WTC11 (cell line): Measurements from ENCODE around the gene SPINT1.

ENCODE experiments used
- ATF2 ChIP-seq: sonication (generic); formaldehyde crosslinking; IDR thresholded peaks from 2 replicates; pipeline ENCODE4 v1.8.1; 2022; ENCODE audit warnings: low read depth, missing genetic modification reagents, borderline replicate concordance
- JUN ChIP-seq: sonication (generic); formaldehyde crosslinking; IDR thresholded peaks from 2 replicates; pipeline ENCODE4 v1.8.0; 2023; ENCODE audit warnings: mild to moderate bottlenecking, missing genetic modification reagents
- MAX ChIP-seq: sonication (generic); formaldehyde crosslinking; IDR thresholded peaks from 2 replicates; pipeline ENCODE4 v1.8.0; 2022; ENCODE audit warnings: mild to moderate bottlenecking, missing genetic modification reagents
- TCF7 ChIP-seq: sonication (generic); formaldehyde crosslinking; IDR thresholded peaks from 2 replicates; pipeline ENCODE4 v1.8.0; 2022; ENCODE audit warnings: mild to moderate bottlenecking, low read depth, missing genetic modification reagents, moderate library complexity
- TEAD4 ChIP-seq: sonication (generic); formaldehyde crosslinking; IDR thresholded peaks from 2 replicates; pipeline ENCODE4 v1.8.0; 2022; ENCODE audit warnings: mild to moderate bottlenecking, missing genetic modification reagents
- ZBTB21 ChIP-seq: sonication (generic); formaldehyde crosslinking; IDR thresholded peaks from 2 replicates; pipeline ENCODE4 v1.8.1; 2023; ENCODE audit warnings: mild to moderate bottlenecking, missing genetic modification reagents, borderline replicate concordance
- ZSCAN18 ChIP-seq: fragments of 250-450 bp; sonication (Bioruptor Pico); IDR thresholded peaks from 2 replicates; pipeline ENCODE4 v2.1.2; 2022; ENCODE audit warnings: mild to moderate bottlenecking, moderate library complexity
- TF ChIP-seq, protein P1 (sequence below): fragments of 200-600 bp; IDR thresholded peaks from 2 replicates; pipeline ENCODE4 v1.8.0; 2022; ENCODE audit warnings: antibody characterized with exemption

DNA sequence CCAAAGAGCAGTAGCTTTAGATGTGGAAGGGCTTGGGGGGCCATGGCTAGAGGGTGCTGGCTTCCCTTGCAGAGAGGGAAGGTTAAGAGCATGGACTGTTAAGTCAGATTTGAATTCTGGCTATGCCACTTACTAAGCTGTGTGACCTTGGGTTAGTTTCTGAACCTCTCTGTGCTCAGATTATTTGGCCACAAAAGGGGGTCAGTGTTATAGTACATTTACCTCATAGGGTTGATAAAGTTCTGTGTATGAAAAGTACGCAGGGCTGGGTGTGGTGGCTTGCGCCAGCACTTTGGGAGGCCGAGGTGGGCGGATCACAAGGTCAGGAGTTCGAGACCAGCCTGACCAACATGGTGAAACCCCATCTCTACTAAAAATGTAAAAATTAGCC is 57.2 kb downstream of the SPINT1 start:
- TF ChIP-seq, protein P1, sequence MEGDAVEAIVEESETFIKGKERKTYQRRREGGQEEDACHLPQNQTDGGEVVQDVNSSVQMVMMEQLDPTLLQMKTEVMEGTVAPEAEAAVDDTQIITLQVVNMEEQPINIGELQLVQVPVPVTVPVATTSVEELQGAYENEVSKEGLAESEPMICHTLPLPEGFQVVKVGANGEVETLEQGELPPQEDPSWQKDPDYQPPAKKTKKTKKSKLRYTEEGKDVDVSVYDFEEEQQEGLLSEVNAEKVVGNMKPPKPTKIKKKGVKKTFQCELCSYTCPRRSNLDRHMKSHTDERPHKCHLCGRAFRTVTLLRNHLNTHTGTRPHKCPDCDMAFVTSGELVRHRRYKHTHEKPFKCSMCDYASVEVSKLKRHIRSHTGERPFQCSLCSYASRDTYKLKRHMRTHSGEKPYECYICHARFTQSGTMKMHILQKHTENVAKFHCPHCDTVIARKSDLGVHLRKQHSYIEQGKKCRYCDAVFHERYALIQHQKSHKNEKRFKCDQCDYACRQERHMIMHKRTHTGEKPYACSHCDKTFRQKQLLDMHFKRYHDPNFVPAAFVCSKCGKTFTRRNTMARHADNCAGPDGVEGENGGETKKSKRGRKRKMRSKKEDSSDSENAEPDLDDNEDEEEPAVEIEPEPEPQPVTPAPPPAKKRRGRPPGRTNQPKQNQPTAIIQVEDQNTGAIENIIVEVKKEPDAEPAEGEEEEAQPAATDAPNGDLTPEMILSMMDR = no peak
- TF ChIP-seq TEAD4 (CRISPR knock-in tag) (no peak), ATF2 (CRISPR knock-in tag) (no peak), MAX (CRISPR knock-in tag) (no peak), TCF7 (CRISPR knock-in tag) (no peak), ZBTB21 (CRISPR knock-in tag) (no peak), ZSCAN18 (CRISPR knock-in tag) (no peak), JUN (CRISPR knock-in tag) (no peak)
